Suprapubic skin (tissue), 4 donors: Measurements from ENCODE around the gene NUFIP1.

Experiments used
- CTCF ChIP-seq, 2 donors: fragments of 200-600 bp in 1 of 2; fragments of 450-650 bp in 1 of 2; sonication (generic) in 1 of 2; IDR thresholded peaks; one replicate each; pipeline ENCODE4 v1.5.1; 2016 to 2019; ENCODE audit warnings: antibody characterized with exemption in 2 of 2, mild to moderate bottlenecking in 1 of 2, moderate library complexity in 1 of 2
- EP300 ChIP-seq: sonication (generic); formaldehyde crosslinking; IDR thresholded peaks from one replicate; pipeline ENCODE4 v1.6.1; 2017; ENCODE audit warnings: antibody characterized with exemption
- POLR2A ChIP-seq, 2 donors: fragments of 450-650 bp; IDR thresholded peaks; one replicate each; pipeline ENCODE4 v1.6.1; 2017; ENCODE audit warnings: antibody characterized with exemption in 2 of 2, mild to moderate bottlenecking in 2 of 2, moderate library complexity in 2 of 2
- POLR2AphosphoS5 ChIP-seq, 3 donors: sonication (generic); formaldehyde crosslinking; IDR thresholded peaks; one replicate each; pipeline ENCODE4 v1.6.1; 2017; ENCODE audit warnings: antibody characterized with exemption in 3 of 3

- TF ChIP-seq POLR2A (IDR thresholded peaks at IDR 0.05) (no peak), POLR2AphosphoS5 (IDR thresholded peaks at IDR 0.05) (no peak), CTCF (IDR thresholded peaks at IDR 0.05) (no peak), EP300 (no peak)
Observed at GRCh38 chr13:45007225-45007624, 18.0 kb upstream of the NUFIP1 start.
